Testis (tissue), 2 donors: Measurements from ENCODE around the gene COX6B1.

ENCODE experiments used
- POLR2A ChIP-seq: fragments of 450-650 bp; IDR thresholded peaks from one replicate; pipeline ENCODE4 v1.6.1; 2017; ENCODE audit warnings: antibody characterized with exemption, mild to moderate bottlenecking, moderate library complexity
- TF ChIP-seq, protein P1 (sequence below), 3 experiments: fragments of 450-650 bp in 2 of 3; fragments of 200-600 bp in 1 of 3; sonication (generic) in 1 of 3; IDR thresholded peaks; one replicate each; pipeline ENCODE4 v1.5.1; 2016 to 2019; ENCODE audit warnings: antibody characterized with exemption in 3 of 3, mild to moderate bottlenecking in 2 of 3, moderate library complexity in 1 of 3

DNA sequence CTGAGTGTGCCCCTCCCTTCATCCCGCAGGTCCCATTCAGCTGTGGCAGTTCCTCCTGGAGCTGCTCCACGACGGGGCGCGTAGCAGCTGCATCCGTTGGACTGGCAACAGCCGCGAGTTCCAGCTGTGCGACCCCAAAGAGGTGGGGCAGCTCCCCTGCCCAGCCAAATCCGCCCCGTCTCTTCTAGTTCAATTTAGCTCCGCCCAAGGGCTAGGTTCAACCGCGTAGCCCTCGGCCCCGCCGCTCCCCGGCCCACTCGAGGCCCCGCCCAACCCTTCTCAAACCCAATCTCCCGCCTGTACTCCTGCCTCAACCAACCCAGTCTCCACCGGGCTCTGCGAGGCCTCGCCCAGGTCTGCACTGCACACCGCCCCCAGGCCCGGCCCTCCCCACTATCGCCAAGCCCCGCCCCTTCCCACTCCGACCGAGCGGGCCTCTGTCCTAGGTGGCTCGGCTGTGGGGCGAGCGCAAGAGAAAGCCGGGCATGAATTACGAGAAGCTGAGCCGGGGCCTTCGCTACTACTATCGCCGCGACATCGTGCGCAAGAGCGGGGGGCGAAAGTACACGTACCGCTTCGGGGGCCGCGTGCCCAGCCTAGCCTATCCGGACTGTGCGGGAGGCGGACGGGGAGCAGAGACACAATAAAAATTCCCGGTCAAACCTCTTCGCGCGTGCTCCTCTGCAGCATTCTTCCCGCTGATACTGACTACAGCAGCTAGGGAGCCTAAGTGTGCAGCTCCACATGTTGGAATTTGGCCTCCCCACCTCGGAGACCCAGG lies 3.7 kb upstream of the COX6B1 start:
- no peak for TF ChIP-seq POLR2A
- TF ChIP-seq, protein P1, sequence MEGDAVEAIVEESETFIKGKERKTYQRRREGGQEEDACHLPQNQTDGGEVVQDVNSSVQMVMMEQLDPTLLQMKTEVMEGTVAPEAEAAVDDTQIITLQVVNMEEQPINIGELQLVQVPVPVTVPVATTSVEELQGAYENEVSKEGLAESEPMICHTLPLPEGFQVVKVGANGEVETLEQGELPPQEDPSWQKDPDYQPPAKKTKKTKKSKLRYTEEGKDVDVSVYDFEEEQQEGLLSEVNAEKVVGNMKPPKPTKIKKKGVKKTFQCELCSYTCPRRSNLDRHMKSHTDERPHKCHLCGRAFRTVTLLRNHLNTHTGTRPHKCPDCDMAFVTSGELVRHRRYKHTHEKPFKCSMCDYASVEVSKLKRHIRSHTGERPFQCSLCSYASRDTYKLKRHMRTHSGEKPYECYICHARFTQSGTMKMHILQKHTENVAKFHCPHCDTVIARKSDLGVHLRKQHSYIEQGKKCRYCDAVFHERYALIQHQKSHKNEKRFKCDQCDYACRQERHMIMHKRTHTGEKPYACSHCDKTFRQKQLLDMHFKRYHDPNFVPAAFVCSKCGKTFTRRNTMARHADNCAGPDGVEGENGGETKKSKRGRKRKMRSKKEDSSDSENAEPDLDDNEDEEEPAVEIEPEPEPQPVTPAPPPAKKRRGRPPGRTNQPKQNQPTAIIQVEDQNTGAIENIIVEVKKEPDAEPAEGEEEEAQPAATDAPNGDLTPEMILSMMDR (IDR thresholded peaks at IDR 0.05), result no peak
